ENCODE results near the gene CAMSAP1. TPM values are rescaled to one million over a fixed set of nuclear protein-coding genes. Genes with fewer than 3 reads are reported as not detected.

The CAMSAP1 gene
- total RNA-seq, 1 donor = 26.1 TPM

- no peak for TF ChIP-seq CTCF (IDR thresholded peaks at IDR 0.05; ENCODE audit: extremely low read depth, low read depth, low read length)
- Histone ChIP-seq H3K36me3 (ENCODE audit: insufficient read depth, low read length) (no peaks in the 10 kb centered on the region), H3K9me3 (ENCODE audit: low read depth, low read length) (no peaks in the 10 kb centered on the region), H2AFZ (ENCODE audit: low read length) (no peak overlapping the region), H3K4me3 (ENCODE audit: insufficient read depth, low read length) (no peak overlapping the region), H3K4me2 (ENCODE audit: insufficient read depth, low read length) (no peak overlapping the region), H3K27me3 (ENCODE audit: insufficient read depth, low read length) (peaks cover 3% of the 10 kb centered on the region), H3K27ac (ENCODE audit: low read depth, low read length) (no peak overlapping the region), H3K79me2 (ENCODE audit: insufficient read depth, low read length) (no peaks in the 10 kb centered on the region), H3K4me1 (ENCODE audit: insufficient read depth, low read length) (no peaks in the 10 kb centered on the region), H4K20me1 (ENCODE audit: insufficient read depth, low read length) (no peaks in the 10 kb centered on the region)
- no peak for DNase-seq (ENCODE audit: insufficient read length, low spot score, missing footprints)
Observed at GRCh38 chr9:135783540-135784245, 123.7 kb downstream of the CAMSAP1 start.

GRCh38 chr9:135782946-135783345 is 124.4 kb downstream of the CAMSAP1 start:
- no peak overlapping the region for H2AFZ ChIP-seq (ENCODE audit: low read length)
- no peak for TF ChIP-seq CTCF (IDR thresholded peaks at IDR 0.05; ENCODE audit: extremely low read depth, low read depth, low read length)
- no peak overlapping the region for H3K27ac ChIP-seq (ENCODE audit: low read depth, low read length)
- DNase-seq (ENCODE audit: insufficient read length, low spot score, missing footprints) = no peak
- H3K27me3 ChIP-seq (ENCODE audit: insufficient read depth, low read length) = peaks cover 3% of the 10 kb centered on the region
- H3K9me3 ChIP-seq (ENCODE audit: low read depth, low read length) = no peaks in the 10 kb centered on the region
- H4K20me1 ChIP-seq (ENCODE audit: insufficient read depth, low read length) = no peaks in the 10 kb centered on the region
- H3K36me3 ChIP-seq (ENCODE audit: insufficient read depth, low read length) = no peaks in the 10 kb centered on the region
- no peaks in the 10 kb centered on the region for H3K79me2 ChIP-seq (ENCODE audit: insufficient read depth, low read length)
- H3K4me3 ChIP-seq (ENCODE audit: insufficient read depth, low read length) = no peak overlapping the region
- no peaks in the 10 kb centered on the region for H3K4me1 ChIP-seq (ENCODE audit: insufficient read depth, low read length)
- H3K4me2 ChIP-seq (ENCODE audit: insufficient read depth, low read length) = no peak overlapping the region

- Histone ChIP-seq H3K9me3 (ENCODE audit: low read depth, low read length) (no peaks in the 10 kb centered on the region), H4K20me1 (ENCODE audit: insufficient read depth, low read length) (no peaks in the 10 kb centered on the region), H3K79me2 (ENCODE audit: insufficient read depth, low read length) (no peaks in the 10 kb centered on the region), H3K4me2 (ENCODE audit: insufficient read depth, low read length) (no peak overlapping the region), H3K4me3 (ENCODE audit: insufficient read depth, low read length) (no peak overlapping the region), H3K36me3 (ENCODE audit: insufficient read depth, low read length) (no peaks in the 10 kb centered on the region), H3K27ac (ENCODE audit: low read depth, low read length) (no peak overlapping the region), H2AFZ (ENCODE audit: low read length) (no peak overlapping the region), H3K4me1 (ENCODE audit: insufficient read depth, low read length) (no peaks in the 10 kb centered on the region), H3K27me3 (ENCODE audit: insufficient read depth, low read length) (peaks cover 3% of the 10 kb centered on the region)
- TF ChIP-seq CTCF (IDR thresholded peaks at IDR 0.05; ENCODE audit: extremely low read depth, low read depth, low read length) = no peak
- no peak for DNase-seq (ENCODE audit: insufficient read length, low spot score, missing footprints)
Observed at GRCh38 chr9:135780626-135781025, 126.7 kb downstream of the CAMSAP1 start.

DNA sequence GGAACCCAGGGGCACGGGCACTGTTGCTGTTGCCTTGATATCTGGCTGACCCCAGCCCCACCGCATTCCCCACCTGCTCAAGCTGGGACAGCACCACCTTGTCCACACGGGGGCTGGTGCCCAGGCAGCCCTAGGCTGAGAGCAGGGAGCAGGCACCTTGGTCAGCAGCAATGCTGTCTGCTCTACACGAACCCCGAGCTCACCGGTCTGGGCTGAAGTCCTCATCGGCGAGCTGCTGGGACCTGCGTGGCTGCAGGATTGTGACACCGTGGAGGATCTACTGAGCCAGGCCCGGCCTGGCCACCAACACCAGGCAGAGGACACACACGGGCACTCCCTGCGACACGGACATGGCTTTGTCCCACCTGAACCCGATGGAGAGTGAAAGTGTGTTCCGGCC is 127.3 kb downstream of the CAMSAP1 start:
- Histone ChIP-seq H3K27ac (ENCODE audit: low read depth, low read length) (no peak overlapping the region), H3K4me2 (ENCODE audit: insufficient read depth, low read length) (no peak overlapping the region), H3K27me3 (ENCODE audit: insufficient read depth, low read length) (peaks cover 3% of the 10 kb centered on the region), H3K9me3 (ENCODE audit: low read depth, low read length) (no peaks in the 10 kb centered on the region), H3K4me3 (ENCODE audit: insufficient read depth, low read length) (no peak overlapping the region), H3K4me1 (ENCODE audit: insufficient read depth, low read length) (no peaks in the 10 kb centered on the region), H3K79me2 (ENCODE audit: insufficient read depth, low read length) (no peaks in the 10 kb centered on the region), H4K20me1 (ENCODE audit: insufficient read depth, low read length) (no peaks in the 10 kb centered on the region), H3K36me3 (ENCODE audit: insufficient read depth, low read length) (no peaks in the 10 kb centered on the region), H2AFZ (ENCODE audit: low read length) (no peak overlapping the region)
- DNase-seq (ENCODE audit: insufficient read length, low spot score, missing footprints) = no peak
- TF ChIP-seq CTCF (IDR thresholded peaks at IDR 0.05; ENCODE audit: extremely low read depth, low read depth, low read length) = no peak

Data from osteoblast (primary cell).